Activated CD8-positive, alpha-beta memory T cell treated with anti-CD3 and anti-CD28 coated beads for 24 hours (primary cell): ENCODE measurements around the gene EPHX1.

ENCODE experiments used
- DNase-seq: peaks from one replicate; pipeline ENCODE4 v3.0.0-alpha.2; 2020

Gene EPHX1

DNA sequence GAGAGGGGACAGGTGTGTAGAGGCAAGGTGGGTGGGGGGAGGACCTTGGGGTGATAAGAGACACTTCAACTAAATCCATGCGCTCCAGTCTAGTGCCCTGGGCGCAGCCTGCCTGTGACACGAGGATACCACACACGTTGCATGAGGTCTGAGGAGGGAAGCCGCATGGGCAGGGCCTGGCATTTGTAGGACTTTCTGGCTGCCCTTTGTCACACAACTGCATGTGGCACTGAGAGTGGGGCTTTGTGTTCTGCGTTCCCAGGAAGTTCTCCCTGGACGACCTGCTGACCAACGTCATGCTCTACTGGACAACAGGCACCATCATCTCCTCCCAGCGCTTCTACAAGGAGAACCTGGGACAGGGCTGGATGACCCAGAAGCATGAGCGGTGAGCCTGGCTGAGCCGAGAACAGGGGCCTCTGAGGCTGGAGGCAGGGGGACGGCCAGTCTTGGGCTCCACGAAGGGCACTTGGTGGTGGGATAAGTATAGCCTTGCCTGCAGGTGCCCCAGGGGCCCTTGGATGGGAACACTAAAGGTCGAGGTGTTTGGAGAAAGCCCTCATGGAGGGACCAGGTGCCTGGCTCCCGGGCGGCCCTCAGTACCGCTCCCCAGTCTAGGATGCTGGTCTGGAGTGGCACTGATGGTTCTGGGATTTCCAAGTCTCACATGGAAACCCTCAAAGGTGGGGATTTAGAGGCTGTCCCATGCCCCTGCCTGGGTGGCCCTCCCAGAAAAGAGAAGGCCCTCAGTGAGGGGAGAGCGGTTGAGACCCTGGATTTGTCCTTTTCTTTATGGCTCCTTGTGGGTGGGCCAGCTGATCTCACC lies 34.5 kb downstream of the EPHX1 start:
- no peak for DNase-seq

DNA sequence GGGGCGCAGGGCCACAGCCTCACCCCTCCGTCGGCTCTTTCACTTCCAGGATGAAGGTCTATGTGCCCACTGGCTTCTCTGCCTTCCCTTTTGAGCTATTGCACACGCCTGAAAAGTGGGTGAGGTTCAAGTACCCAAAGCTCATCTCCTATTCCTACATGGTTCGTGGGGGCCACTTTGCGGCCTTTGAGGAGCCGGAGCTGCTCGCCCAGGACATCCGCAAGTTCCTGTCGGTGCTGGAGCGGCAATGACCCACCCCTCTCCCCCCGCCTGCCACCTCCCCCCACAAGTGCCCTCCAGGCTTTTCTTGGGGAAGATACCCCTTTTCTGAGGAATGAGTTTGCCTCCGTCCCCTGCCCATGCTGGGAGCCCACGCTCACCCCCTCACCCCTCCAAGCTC lies 35.2 kb downstream of the EPHX1 start:
- no peak for DNase-seq

DNA sequence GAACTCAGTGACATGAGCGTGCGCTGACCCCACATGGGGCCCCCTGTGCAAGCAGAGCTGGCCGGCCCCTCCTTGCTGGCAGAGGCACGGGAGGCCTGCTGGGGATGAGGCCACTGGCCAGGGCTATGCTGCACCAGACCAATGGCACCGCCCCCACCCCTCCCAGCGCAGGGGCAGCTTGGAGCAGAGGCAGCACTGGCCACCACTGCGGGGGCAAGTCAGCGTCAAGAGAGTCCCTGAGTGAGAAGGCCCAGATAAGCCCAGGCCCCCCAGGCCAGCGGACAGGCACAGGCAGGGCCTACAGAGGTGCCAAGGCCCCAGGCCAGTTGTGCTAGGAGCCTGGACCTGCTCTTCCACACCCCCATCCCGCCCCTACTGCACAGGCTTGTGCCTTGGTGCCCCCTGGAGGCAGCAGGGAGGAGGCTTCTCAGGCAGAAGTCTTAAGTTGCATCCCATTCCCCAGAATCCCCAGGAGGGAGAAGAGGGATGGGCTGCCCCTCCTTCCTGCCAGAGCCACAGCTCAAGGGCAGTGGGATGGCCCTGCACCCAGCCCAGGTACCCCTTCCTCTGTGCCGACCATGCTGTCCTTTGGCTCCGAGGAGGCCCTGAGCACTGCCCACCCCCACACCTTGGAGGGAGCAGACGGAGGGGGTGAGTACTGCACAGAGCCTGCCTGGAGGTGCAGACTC lies 35.8 kb downstream of the EPHX1 start:
- peak; percentile 71 for DNase-seq

DNA sequence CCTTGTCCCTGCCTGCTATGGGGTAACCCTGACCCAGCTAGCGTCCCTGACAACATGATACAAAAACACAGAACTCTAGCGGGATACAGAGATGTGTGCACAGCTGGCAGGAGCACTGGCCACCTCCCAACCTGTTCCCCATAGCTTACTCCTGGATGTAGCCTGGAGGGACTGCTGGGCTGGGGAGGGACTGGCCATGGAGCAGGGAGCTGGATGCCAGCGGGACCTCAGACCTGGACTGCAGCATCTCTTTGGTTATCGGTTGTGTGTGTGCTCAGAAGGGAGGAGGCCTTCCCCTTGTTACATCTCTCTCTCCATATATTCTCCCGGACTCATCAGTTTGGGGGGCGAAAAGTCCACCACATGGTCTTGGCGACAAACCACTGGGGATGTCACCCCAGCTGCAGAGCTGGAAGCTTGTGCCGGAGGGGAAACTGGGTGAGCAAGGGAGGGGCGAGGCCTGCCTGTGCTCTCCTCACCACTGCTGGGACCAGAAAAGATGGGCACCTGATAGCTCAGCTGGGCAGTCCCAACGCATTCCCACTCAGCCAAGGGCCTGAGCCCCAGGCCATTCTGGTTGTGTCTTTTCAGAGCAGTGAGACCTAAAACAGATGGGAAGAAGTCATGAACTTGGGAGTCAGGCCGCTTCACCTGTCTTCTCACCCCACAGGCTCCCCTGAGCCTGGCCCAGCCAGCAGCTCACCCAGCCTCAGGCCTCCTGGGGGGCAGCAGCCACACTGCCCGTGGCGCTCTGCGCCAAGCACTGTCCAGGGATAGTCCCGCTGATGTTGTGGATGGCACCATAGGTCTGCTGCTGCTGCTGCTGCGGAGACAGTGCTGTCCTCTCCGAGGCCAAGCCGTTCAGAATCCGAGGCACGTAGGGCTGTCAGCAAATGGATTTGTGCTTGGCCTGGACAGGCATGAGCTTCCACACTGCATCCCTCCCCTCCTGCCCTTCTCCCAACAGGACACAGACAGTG lies 36.7 kb downstream of the EPHX1 start:
- DNase-seq, result no peak

DNA sequence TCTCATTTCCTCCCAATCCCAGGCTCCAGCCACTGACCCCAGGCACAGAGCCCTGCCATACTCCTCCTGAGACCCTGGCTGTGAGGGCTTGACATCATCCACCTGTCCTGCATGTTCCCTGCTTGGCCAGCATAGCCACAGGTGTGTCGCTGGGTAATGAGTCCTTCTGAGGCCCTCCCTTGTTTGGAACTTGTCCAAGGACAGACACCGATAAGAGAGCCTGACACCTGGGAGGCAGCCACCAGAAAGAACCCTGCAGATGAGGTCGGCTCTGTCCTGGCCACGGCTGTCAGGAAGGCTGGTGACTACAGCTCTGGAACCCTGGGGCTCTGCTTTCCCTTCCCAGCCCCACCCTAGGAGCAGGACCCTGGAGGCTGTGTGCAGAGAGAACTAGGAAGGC lies 37.7 kb downstream of the EPHX1 start:
- no peak for DNase-seq

DNA sequence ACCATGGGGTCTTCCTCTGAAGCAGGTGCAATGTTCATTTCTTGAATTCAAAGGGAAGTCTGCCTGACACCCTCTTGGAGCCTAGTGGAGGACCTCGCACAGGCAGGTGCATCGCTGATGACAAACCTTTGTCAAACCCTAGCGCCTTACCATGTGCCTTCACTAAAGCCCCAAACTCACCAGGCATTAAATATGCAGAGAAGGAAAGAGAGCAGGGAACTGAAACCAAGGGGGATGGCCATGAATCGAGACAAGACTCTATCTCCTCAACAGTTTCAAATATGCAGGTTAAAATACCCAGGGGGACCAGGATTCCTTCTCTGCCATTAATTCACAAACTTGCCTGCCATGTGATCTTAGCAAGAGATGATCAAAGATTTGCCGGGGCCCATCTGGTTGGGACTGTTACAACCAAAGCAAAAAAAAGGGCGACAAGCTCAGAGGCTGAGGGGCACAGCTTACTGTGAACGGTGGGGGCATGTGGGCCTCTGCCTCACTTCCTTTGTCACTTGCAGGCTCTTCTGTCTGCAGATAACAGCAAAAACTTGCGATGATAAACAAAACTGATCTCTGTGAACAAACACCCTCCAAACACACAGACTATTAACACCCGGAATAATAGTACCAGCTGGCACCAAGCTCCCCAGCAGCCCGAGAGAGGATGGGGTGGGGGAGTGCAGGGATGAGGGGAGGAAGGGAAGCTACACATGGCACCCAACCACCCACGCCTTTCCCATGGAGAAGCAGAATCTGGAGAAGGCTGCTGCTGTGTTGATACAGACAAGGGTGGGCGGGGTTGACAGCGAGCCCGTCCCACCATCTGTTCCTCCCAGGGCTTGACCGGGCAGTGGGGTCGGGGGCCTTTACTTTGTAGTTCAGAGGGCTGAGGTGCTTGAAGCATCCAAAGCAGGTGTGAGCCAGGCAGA lies 38.4 kb downstream of the EPHX1 start:
- peak; percentile 66 for DNase-seq

DNA sequence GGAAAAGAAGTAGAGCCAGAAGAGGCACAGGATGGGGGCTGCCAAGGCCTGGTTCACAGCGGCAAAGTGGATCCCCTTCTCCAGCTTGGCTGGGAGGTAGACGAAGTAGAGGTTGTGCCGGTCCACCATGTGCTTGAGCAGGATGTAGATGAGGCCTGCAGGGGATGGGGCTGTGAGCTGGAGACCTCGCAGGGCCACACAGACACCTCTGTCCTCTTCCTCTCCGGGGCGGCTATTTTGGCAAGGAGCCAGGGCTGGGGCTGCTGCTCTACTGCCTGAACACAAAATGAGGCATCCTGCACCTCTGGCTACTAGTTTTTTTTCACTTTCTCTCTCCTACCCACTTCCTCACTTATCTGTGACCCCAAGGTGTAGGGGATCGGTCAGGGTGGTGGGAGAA lies 40.0 kb downstream of the EPHX1 start:
- DNase-seq, result peak; percentile 74

DNA sequence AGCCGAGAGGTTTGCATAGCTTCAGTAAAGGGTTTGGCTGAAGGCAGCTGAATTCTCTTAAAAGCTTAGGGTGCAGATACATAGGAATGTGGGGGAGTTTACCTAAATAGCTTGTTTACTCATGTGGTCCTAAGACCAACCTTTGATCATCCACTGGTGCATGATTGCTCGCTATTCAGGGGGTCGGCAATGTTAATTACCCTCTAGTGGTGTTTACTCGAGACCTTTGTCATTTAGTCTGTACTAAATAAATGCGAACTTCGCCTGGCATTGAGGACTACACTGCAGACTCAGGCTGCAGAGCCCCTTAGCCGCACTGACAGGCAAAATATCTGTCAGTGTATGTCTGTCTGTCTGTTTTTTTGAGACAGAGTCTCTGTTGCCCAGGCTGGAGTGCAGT lies 40.4 kb downstream of the EPHX1 start:
- DNase-seq, result no peak

DNA sequence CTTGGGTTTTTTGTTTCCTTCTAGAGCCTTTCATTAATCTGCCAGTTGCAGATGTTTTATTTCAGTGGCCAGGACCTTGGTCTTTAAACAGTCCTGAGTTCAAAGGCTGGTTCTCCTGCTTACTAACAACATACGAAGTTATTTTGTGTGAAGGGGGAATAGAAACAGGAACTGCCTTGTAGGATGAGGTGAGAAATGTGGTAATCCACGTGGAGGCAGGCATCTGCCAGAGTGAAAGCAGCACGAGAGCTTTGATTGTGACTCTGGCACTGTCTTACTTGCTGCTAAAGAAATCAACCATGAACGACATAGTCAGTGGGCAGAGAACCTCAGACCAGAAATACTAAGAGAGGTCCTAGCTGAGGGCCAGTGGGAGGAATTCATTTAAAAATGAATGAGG lies 41.9 kb downstream of the EPHX1 start:
- no peak for DNase-seq

DNA sequence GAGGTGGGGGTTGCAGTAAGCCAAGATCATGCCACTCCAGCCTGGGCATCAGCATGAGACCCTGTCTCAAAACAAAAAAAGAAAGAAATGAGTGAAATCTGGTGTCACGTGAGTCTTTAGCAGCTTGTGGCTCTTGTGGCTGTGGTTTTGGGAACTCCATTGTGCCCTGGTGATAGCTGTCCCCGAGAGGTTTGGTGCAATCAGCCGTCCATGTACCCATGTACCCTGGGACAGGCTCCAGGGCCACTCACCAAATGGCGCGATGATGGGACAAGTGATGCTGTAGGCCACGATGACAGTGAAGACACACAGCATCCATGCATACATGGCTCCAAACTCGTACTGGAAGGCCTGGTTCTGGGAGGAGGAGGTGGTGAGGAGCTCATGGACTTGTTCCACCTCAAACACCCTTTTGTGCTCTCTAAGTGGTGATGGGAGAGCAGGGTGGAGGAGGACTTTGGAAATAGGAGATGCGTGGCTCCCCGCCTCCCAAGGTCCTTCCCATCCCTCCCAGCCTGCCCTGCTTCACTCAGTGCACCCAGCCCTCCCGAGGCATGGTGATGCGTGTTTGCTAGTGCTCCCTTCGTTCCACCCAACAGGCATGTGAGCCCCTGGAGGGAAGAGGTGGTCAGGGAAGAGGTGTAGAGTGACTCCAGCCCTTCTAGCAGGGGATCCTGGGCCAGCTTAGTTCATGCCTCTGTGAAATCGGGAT lies 42.6 kb downstream of the EPHX1 start:
- DNase-seq, result no peak

DNA sequence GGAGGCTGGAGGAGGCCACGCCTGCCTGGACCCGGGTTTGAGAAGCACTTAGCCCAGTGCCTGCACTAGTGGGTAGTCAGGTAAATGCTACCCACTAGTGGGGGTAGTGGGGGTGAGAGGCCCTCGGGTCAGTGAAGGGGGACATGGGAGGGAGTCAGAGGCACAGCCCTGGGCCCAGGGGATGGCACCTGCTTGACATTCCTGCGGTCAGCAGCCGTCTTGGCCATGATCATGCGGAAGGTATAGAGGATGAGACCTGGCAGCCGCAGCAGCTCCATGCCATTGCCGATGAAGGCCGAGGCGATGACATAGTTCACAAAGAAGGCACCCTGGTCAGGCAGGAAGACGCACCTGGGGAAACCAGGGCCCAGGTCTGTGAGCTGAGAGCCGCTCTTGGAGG lies 43.5 kb downstream of the EPHX1 start:
- no peak for DNase-seq

DNA sequence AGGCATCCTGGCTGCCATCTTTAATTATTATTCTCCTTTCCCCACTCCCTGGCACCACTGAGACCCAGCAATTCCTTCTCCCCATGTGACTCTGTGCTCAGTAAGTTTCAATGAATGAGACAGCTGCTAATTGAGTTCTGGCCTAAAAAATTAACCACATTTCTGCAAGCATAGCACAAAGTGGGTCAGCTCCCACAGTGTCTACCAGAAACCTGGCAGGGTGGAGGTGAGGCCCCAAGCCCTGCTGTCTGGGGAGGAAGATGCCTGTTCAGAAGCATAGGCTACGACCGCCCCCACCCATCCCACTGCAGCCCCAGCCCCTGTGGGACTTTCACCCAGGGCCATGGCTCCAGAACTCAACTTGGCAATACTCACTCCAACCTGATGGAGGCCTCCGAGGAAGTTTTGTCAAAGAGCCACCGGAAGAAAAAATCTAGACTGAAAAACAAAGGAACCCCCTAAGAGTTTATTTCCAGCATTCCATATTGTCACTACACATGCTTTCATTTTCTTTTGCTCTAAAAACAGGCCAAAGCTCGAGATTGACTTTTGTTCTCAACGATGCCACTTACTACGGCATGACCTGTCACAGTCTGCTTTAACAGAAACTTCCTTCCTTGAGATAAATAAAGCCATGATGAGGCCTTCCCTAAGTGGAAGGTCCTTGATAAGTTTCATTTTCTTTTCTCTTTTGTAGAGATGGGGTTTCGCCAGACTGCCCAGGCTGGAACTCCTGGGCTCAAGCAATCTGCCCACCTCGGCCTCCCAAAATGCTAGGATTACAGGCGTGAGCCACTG lies 45.8 kb downstream of the EPHX1 start:
- no peak for DNase-seq

DNA sequence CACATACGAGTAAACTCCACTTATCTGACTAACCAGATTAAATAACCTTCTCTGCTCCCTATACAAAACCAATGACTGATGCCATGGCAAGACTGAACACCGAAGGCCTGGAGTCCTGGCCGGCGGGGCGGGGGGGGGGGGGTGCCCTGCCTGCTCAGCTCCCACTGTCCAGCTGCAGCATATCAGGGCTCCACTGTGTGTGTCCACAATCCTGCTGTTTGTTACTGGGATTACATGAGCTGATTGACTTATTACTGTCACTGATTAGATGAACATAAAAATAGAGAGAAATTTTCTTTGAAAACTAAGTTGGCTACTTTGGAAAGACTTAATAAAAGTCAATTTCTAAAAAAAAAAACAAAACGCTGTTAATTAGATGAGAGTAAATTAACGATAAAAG lies 47.3 kb downstream of the EPHX1 start:
- DNase-seq, result no peak

DNA sequence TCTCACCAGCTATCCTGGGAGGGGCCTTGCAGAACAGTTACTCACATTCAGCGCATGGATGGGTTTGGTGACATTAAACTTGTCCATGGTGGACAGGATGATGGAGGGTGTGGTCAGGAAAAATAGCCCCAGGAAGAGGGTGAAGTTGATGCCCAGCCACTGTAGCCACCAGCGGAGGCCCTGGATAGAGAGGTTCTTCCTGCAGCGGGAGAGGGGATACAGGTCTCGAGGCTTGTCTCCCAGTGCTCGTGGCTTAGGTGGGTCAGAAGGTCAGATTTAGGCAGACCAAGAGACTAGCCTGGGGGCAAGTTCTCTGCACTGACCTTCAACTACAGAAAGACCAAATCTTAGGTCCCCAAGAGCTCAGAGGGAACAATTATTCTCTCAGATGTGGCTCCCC lies 49.2 kb downstream of the EPHX1 start:
- no peak for DNase-seq

DNA sequence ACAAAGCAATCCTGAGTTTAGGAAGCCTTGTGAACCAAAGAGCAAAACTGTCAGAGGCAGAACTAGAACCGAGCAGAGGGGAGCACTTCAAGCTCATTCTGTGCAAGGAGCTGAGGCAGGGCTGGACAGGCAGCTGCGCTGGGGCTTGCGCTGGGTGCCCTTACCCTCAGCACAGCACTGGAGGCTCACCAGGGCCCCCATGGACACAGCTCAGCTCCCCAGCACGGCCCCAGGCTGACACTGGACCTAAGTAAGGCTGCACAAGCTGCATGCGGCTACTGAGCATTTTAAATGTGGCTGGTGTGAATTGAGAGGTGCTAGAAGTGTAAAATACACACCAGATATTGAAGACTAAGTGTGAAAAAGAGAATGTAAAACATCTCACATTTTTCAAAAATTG lies 50.2 kb downstream of the EPHX1 start:
- DNase-seq, result no peak

DNA sequence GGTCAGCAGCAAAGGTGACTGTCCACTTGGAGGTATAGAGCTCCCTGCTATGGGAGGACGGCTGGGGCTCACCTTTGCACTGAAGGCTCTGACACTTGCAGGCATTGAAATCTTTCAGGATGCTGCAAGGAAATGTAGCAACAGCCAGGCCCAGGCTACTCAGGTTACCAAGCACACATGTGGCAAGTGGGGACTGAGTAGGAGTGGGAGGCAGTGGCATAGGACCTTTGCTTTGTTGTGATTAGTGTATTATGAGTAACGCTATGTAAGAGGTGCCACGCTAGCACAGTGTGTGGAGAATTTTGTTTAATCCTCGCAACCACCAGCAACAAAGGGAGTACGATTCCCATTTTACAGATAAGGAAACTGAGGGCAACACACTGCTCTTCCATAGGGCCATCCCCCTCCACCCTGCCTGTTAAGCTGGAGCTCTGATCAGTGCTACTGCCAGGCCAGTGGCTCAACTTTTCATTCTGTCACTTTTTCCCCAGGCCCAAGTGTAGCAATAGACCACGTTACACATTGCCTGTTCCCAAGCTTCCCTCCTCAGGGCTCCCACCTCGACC lies 51.0 kb downstream of the EPHX1 start:
- no peak for DNase-seq

DNA sequence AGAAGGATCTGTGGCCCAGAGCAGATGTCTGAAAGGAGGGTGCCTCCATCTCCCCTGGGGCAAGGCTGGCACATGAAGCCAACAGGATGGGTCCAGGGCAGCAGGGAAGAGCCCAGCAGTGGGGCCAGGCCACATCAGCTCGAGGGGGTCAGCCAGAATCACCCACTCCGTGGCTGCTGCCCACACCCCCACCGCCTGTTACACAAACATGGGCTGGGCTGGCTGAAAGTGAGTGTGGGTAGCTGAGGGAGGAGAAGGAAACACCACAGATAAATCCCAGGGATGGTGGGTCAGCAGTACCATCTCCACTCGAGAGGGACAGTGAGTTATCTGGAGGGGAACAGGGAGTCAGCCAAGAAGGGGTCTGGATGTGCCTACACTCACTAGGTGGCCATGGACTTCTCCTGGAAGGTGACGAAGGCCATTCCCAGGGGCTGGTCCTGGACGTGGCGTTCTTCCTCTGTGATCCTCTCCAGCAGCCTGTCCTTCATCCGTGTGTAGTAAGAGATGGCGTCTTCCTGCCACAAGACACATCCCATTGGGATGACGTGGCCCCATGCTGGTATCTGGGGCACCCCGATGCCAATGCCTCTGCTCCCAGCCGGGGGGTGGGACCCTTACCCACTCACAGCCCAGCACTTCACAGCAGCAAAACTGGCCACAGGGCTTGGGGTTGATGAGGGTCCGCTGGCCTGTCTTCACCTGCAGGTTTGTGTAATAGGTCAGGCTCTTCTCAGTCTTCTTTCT lies 52.1 kb downstream of the EPHX1 start:
- DNase-seq, result no peak

DNA sequence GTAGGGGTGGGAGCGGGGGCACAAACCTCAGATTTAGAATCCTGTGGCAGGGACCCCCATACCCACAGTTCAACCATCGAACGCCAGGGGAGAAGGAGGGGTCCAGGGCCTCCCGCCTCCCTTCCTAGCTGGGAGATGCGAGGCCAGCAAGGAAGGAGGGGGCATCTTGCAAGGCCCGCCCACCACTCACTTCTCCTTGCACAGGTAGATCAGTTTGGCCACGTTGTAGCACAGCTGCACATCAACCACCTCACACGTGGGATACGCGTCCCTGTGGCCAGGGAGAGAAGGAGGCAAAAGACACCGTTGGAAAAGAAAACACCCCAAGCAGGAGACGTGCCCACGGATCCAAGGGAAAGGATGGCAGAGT lies 52.6 kb downstream of the EPHX1 start:
- no peak for DNase-seq

DNA sequence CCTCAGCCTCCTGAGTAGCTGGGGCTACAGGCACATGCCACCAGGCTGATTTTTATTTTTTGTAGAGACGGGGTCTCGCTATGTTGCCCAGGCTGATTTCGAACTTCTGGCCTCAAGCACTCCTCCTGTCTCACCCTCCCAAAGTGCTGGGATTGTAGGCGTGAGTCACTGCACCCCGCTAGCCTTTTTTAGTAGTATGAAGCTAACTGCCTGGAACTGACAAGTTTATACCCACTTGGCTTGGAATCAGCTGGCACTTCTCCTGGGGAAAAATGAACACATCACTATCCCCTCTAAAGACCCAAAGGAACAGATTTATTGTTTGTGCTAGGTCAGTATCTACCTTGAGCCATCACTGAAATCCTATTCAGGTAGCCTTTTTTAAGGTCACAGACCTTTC lies 53.2 kb downstream of the EPHX1 start:
- no peak for DNase-seq

DNA sequence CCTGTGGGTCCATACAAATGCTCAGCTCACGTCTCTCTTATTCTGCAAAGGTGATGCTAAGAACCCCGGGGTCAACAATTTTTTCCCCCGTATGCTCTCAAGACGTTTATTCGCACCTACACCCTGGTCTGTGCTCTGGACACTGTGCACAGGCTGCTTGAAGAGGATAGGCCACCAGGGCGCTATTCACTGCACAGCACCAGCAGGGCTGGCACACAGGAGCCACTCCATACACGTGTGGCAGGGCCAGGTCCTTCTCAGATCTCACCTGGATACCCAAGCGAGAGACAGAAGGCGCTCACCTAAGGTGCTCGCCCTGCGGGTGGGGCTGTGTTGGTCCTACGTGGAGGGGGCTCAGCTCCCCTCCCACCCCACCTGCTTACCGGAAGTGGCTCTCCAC lies 55.6 kb downstream of the EPHX1 start:
- no peak for DNase-seq
